Trophoblast cell (in vitro differentiated cells and primary cell): ENCODE measurements around the gene OTOG.

Source experiments
- DNase-seq, 2 donors: peaks; one replicate each; pipeline ENCODE4 v3.0.0-alpha.2; 2016
- H2AFZ ChIP-seq: 2 replicates; pipeline ENCODE4 v1.6.1; 2013; ENCODE audit warnings: low read length, moderate library complexity, mild to moderate bottlenecking; ENCODE audit not compliant: insufficient read depth, poor library complexity
- H2AK5ac ChIP-seq: 2 replicates; pipeline ENCODE4 v1.6.1; 2013; ENCODE audit warnings: mild to moderate bottlenecking, low read length
- H2BK120ac ChIP-seq: 2 replicates; pipeline ENCODE4 v1.6.1; 2013; ENCODE audit warnings: low read length, mild to moderate bottlenecking, moderate library complexity; ENCODE audit not compliant: insufficient read depth, poor library complexity
- H2BK12ac ChIP-seq: 2 replicates; pipeline ENCODE4 v1.6.1; 2013; ENCODE audit warnings: mild to moderate bottlenecking, low read length, moderate library complexity
- H2BK5ac ChIP-seq: 2 replicates; pipeline ENCODE4 v1.6.1; 2013; ENCODE audit warnings: low read length, low read depth, moderate library complexity, mild to moderate bottlenecking; ENCODE audit not compliant: poor library complexity
- H3K14ac ChIP-seq: 2 replicates; pipeline ENCODE4 v1.6.1; 2013; ENCODE audit warnings: mild to moderate bottlenecking, low read length
- H3K18ac ChIP-seq: 2 replicates; pipeline ENCODE4 v1.6.1; 2013; ENCODE audit warnings: mild to moderate bottlenecking, low read length
- H3K23ac ChIP-seq: 2 replicates; pipeline ENCODE4 v1.6.1; 2013; ENCODE audit warnings: low read length
- H3K27ac ChIP-seq: 2 replicates; pipeline ENCODE4 v1.5.1; 2013; ENCODE audit warnings: low read depth, mild to moderate bottlenecking, inconsistent platforms, low read length, moderate library complexity
- H3K27me3 ChIP-seq: 2 replicates; pipeline ENCODE4 v1.6.1; 2013; ENCODE audit warnings: inconsistent platforms, mild to moderate bottlenecking, low read length, moderate library complexity; ENCODE audit not compliant: insufficient read depth
- H3K36me3 ChIP-seq, 2 experiments: 1 replicate in 1 of 2; 2 replicates in 1 of 2; pipeline ENCODE4 v1.6.1; 2013; ENCODE audit warnings: low read length in 2 of 2, mild to moderate bottlenecking in 2 of 2, moderate library complexity in 1 of 2; ENCODE audit not compliant: insufficient read depth in 2 of 2, control insufficient read depth in 1 of 2
- H3K4ac ChIP-seq: 2 replicates; pipeline ENCODE4 v1.6.1; 2013; ENCODE audit warnings: low read depth, mild to moderate bottlenecking, low read length, moderate library complexity
- H3K4me1 ChIP-seq, 2 experiments: 1 replicate in 1 of 2; 2 replicates in 1 of 2; pipeline ENCODE4 v1.6.1; 2013; ENCODE audit warnings: low read length in 2 of 2, mild to moderate bottlenecking in 2 of 2, moderate library complexity in 1 of 2; ENCODE audit not compliant: insufficient read depth in 2 of 2, control insufficient read depth in 1 of 2
- H3K4me2 ChIP-seq: 2 replicates; pipeline ENCODE4 v1.6.1; 2013; ENCODE audit warnings: inconsistent platforms, mild to moderate bottlenecking, low read length, moderate library complexity
- H3K4me3 ChIP-seq: 2 replicates; pipeline ENCODE4 v1.5.1; 2013; ENCODE audit warnings: mild to moderate bottlenecking, low read depth, low read length, inconsistent platforms
- H3K79me1 ChIP-seq: one replicate; pipeline ENCODE4 v1.6.1; 2013; ENCODE audit warnings: low read length
- H3K79me2 ChIP-seq: 2 replicates; pipeline ENCODE4 v1.6.1; 2013; ENCODE audit warnings: low read length, mild to moderate bottlenecking; ENCODE audit not compliant: control insufficient read depth, insufficient read depth, poor library complexity
- H3K9ac ChIP-seq: 2 replicates; pipeline ENCODE4 v1.6.1; 2013; ENCODE audit warnings: mild to moderate bottlenecking, low read length
- H3K9me3 ChIP-seq: 2 replicates; pipeline ENCODE4 v1.6.1; 2013; ENCODE audit warnings: low read depth, mild to moderate bottlenecking, control low read depth, inconsistent platforms, low read length; ENCODE audit not compliant: insufficient read depth
- H4K12ac ChIP-seq: 2 replicates; pipeline ENCODE4 v1.6.1; 2013; ENCODE audit warnings: low read depth, mild to moderate bottlenecking, low read length, moderate library complexity
- H4K8ac ChIP-seq: 2 replicates; pipeline ENCODE4 v1.6.1; 2013; ENCODE audit warnings: low read depth, mild to moderate bottlenecking, low read length, moderate library complexity
- H4K91ac ChIP-seq: one replicate; pipeline ENCODE4 v1.6.1; 2013; ENCODE audit warnings: low read depth, mild to moderate bottlenecking, low read length, moderate library complexity
- WGBS: extraction: QIAGEN DNeasy Blood & Tissue Kit; methylation state at CpG from one replicate; pipeline ENCODE4 v1.1.7; 2013; ENCODE audit warnings: missing lambda C conversion rate; ENCODE audit not compliant: insufficient read length, insufficient coverage; ENCODE audit errors: extremely low coverage; 5-methylcytosine and 5-hydroxymethylcytosine counted together

Gene OTOG

DNA sequence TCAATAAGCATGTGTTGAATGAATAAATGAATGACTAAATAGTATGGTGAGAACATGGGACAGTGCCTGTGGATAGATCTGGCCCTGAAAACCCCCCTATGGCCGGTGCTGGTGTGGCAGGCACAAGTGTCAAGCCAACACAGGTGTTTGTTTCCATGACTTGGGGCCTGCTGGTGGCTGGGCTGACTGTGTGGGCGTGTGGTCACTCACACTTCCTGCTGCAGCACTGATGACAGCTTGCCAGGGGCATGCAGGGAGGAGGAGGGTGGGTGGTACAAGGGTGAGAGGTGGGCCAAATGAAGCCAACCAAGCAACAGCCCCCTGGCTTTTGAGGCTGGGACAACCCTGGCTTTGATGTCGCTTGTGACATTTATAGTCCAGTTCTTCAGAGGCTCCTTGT is 40.1 kb upstream of the OTOG start:
- Histone ChIP-seq H3K27me3 (no peaks in the 10 kb centered on the region), H4K12ac (no peak overlapping the region), H2AFZ (no peak overlapping the region), H2BK5ac (no peak overlapping the region), H3K4ac (no peak overlapping the region), H3K27ac (no peak overlapping the region), H3K18ac (no peak overlapping the region), H3K79me2 (no peaks in the 10 kb centered on the region), H3K36me3 (no peaks in the 10 kb centered on the region), H3K4me2 (no peak overlapping the region), H4K8ac (no peak overlapping the region), H3K14ac (no peak overlapping the region), H3K23ac (no peak overlapping the region), H3K79me1 (no peaks in the 10 kb centered on the region), H3K9me3 (peaks cover 1% of the 10 kb centered on the region), H2BK12ac (no peak overlapping the region), H4K91ac (no peak overlapping the region), H2AK5ac (no peak overlapping the region), H3K9ac (no peak overlapping the region), H2BK120ac (no peak overlapping the region), H3K4me1 (no peaks in the 10 kb centered on the region), H3K4me3 (no peak overlapping the region)
- WGBS = no CpG with 5 or more reads among the region's 3 CpGs
- no peak for DNase-seq

DNA sequence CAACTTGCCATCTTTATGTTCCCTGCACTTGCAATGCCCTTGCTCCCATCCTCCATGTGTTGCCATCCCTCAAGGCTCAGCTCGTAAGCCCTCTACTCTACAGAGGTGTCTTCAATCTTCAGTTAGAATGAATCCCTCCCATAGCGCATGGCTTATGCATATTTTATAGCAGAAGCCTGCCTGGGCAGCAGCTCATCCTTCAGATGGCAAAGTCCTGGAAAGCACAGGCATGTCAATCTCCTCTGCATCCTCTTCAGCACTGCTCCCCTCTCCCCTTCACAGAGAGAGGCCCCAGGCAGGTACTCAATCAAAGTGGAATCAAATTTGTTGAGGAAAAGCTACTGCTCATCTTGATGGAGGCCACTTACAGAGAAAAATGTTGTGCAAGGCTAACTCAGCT is 39.3 kb upstream of the OTOG start:
- H2AK5ac ChIP-seq = no peak overlapping the region
- H3K4me2 ChIP-seq = no peak overlapping the region
- no peak overlapping the region for H4K8ac ChIP-seq
- H2AFZ ChIP-seq = no peak overlapping the region
- WGBS = no CpG with 5 or more reads among the region's 2 CpGs
- no peak overlapping the region for H3K23ac ChIP-seq
- H3K4me3 ChIP-seq = no peak overlapping the region
- no peak overlapping the region for H3K18ac ChIP-seq
- H3K14ac ChIP-seq = no peak overlapping the region
- H3K36me3 ChIP-seq = no peaks in the 10 kb centered on the region
- no peak overlapping the region for H2BK120ac ChIP-seq
- no peak overlapping the region for H2BK12ac ChIP-seq
- H3K4ac ChIP-seq = no peak overlapping the region
- no peaks in the 10 kb centered on the region for H3K79me2 ChIP-seq
- peaks cover 1% of the 10 kb centered on the region for H3K9me3 ChIP-seq
- H3K4me1 ChIP-seq = no peaks in the 10 kb centered on the region
- H3K79me1 ChIP-seq = no peaks in the 10 kb centered on the region
- H3K9ac ChIP-seq = no peak overlapping the region
- H3K27ac ChIP-seq = no peak overlapping the region
- no peaks in the 10 kb centered on the region for H3K27me3 ChIP-seq
- no peak overlapping the region for H4K12ac ChIP-seq
- H4K91ac ChIP-seq = no peak overlapping the region
- no peak overlapping the region for H2BK5ac ChIP-seq
- no peak for DNase-seq

DNA sequence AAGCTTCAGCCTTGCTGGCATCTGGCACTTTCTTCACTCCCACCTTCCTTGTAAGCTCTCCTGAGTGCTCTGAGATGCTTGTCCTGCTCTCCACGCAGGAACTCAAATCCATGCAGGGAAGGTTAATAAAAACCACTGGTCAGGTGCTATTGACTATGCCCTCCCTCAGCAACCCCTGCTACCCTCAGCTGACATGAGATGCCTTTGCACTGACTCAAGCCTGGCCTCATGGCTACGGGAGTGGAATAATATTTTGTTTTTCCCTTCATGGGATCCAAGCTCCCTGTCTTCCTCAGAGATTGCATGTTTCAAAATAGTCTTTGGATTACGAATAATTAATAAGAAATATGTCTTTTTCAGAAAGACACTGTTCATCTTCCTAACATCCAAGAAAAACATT is 38.8 kb upstream of the OTOG start:
- Histone ChIP-seq H3K4ac (no peak overlapping the region), H3K4me2 (no peak overlapping the region), H3K4me3 (no peak overlapping the region), H2BK120ac (no peak overlapping the region), H3K9ac (no peak overlapping the region), H4K8ac (no peak overlapping the region), H3K79me2 (no peaks in the 10 kb centered on the region), H2AFZ (no peak overlapping the region), H3K9me3 (peaks cover 1% of the 10 kb centered on the region), H3K36me3 (no peaks in the 10 kb centered on the region), H2BK12ac (no peak overlapping the region), H2BK5ac (no peak overlapping the region), H3K18ac (no peak overlapping the region), H4K91ac (no peak overlapping the region), H3K79me1 (no peaks in the 10 kb centered on the region), H3K14ac (no peak overlapping the region), H2AK5ac (no peak overlapping the region), H3K23ac (no peak overlapping the region), H3K27ac (no peak overlapping the region), H3K4me1 (no peaks in the 10 kb centered on the region), H4K12ac (no peak overlapping the region), H3K27me3 (no peaks in the 10 kb centered on the region)
- no CpG with 5 or more reads among the region's 3 CpGs for WGBS
- DNase-seq = peak; percentile 12 to 65

DNA sequence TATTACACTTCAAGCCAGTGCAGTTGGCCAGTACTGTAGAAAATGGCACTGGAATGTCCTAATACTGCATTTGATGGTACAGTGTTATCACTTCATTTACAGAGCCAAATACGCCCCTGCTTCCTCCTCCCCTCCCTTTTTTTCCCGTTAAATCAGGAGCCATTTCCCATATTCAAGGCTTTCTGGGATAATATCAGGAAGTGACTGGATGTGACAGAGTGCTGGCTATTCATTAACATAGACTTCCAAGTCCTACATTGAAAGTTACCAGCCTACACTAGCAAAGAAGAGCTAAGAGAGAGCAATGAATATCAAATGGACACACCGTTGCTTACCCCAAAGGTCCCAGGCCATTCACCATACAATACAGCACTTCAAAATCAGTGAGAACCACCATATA is 38.3 kb upstream of the OTOG start:
- no peaks in the 10 kb centered on the region for H3K79me2 ChIP-seq
- H4K8ac ChIP-seq = no peak overlapping the region
- no peaks in the 10 kb centered on the region for H3K36me3 ChIP-seq
- H3K9me3 ChIP-seq = peaks cover 1% of the 10 kb centered on the region
- no peak overlapping the region for H3K4me2 ChIP-seq
- DNase-seq = no peak
- H3K4ac ChIP-seq = no peak overlapping the region
- no peak overlapping the region for H2BK12ac ChIP-seq
- H4K91ac ChIP-seq = no peak overlapping the region
- no peaks in the 10 kb centered on the region for H3K79me1 ChIP-seq
- H4K12ac ChIP-seq = no peak overlapping the region
- H3K27me3 ChIP-seq = no peaks in the 10 kb centered on the region
- no peaks in the 10 kb centered on the region for H3K4me1 ChIP-seq
- H2BK5ac ChIP-seq = no peak overlapping the region
- no peak overlapping the region for H3K14ac ChIP-seq
- H3K4me3 ChIP-seq = no peak overlapping the region
- H3K23ac ChIP-seq = no peak overlapping the region
- H2AFZ ChIP-seq = no peak overlapping the region
- H2AK5ac ChIP-seq = no peak overlapping the region
- no peak overlapping the region for H3K18ac ChIP-seq
- H3K9ac ChIP-seq = no peak overlapping the region
- no peak overlapping the region for H3K27ac ChIP-seq
- no CpG with 5 or more reads among the region's 3 CpGs for WGBS
- no peak overlapping the region for H2BK120ac ChIP-seq
